Measurements from ENCODE around the gene DNPH1.

- TF ChIP-seq CTCF (IDR thresholded peaks at IDR 0.05) = no peak
- no peak for TF ChIP-seq POLR2A (IDR thresholded peaks at IDR 0.05)
These were observed 24.1 kb upstream of the DNPH1 start for GRCh38 chr6:43253401-43253800.

Measured in body of pancreas (tissue), 4 donors.